Anterior cingulate cortex (tissue), 58 donors: ENCODE data around the gene PPM1B.
"Not testable (repeated sequence)": the region's sequence is repeated elsewhere in the genome, so short reads cannot be mapped to it uniquely, and the experiment has no call there.

Experiments used
- DNase-seq, 58 donors: peaks; one replicate each; lab custom pipeline; 2025; lab: John Stamatoyannopoulos, UW

PPM1B gene

DNA sequence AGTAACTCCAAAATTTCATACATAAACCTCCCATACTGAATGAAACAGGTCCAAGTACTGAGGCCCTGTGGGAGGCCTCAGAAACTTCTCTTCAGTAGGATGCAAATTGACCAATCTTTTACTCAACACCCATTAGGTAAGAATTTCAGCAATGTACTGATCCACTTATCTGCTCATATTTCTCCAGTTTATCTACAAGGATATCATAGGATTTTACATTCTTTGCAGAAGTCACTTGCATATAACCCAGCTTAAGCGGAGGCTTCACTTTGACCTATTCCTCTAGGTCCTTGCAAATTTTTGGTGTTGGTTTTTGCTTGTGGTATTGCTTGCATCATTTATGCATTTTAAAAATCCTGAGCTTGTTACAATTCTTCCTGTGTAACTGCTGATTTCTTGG is 77.8 kb downstream of the PPM1B start:
- no peak for DNase-seq

DNA sequence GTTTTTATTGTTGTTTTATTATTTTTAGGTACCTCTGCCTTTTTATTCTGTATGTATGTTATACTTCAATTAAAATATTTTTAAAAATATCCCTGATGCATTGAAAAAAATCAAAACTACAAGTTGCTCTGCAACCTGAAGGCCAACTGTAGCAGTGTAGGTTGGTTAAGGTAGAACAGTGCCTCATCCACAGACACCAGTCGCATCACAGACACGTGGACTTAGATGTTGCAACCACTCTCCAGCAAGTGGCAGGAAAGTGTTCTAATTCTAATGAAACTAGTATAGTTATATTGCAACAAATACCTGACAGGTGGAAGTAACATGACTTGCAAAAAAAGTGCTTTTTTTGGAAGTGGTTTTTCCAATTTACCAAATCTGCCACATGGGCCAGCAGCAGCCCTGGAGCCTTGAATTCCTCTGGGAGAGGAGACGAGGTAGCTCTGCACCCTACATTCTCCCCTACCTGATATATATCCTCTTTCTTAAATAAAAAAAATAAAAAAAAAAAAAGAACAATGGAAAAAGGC is 78.2 kb downstream of the PPM1B start:
- DNase-seq, result no peak

DNA sequence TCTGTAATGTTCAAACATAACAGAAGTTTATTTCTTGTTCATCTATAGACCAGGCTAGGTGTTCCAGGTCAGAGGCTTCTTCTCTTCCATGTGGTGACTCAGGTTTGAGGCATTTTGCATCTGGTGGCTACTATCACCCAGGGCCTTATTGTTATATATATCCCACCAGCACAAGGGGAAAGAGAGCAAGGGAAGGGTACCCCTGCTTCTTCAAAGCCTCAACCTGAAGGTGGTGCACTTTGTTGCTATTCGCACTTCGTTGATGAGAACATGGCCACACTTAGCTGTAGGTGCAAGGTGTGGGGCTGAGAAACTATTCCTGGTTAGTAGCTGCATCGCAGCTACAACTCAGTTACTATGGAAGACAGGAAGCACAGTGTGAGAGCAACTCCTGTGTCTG is 79.2 kb downstream of the PPM1B start:
- DNase-seq, result no peak

DNA sequence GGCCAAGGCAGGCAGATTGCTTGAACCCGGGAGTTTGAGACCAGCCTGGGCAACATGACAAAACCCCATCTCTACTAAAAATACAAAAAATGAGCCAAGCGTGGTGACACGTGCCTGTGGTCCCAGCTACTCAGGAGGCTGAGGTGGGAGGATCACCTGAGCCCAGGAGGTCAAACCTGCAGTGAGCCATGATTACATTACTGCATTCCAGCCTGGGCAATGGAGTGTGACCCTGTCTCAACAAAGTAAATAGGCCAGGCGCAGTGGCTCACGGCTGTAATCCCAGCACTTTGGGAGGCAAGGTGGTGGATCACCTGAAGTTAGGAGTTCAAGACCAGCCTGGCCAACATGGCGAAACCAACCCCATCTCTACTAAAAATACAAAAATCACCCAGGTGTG is 80.6 kb downstream of the PPM1B start:
- not testable (repeated sequence) for DNase-seq

DNA sequence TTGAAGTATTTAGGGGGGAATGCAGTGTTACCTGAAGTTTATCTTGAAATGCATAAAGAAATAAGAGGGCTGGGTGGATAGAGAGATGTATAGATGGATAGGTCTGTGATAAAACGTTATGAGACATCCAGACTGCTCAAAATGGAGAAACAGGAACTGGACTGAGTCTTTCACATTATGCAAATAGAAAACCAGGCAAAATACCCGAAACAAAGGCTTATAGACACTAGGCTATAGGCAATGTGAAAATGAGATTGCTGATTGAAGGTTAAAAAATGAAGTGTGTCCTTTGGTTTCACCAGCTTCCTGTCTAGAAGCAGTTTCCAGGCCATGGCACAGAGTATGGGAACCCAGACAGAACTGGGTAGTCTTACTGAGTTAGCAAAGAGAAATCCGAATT is 81.7 kb downstream of the PPM1B start:
- DNase-seq, result no peak

DNA sequence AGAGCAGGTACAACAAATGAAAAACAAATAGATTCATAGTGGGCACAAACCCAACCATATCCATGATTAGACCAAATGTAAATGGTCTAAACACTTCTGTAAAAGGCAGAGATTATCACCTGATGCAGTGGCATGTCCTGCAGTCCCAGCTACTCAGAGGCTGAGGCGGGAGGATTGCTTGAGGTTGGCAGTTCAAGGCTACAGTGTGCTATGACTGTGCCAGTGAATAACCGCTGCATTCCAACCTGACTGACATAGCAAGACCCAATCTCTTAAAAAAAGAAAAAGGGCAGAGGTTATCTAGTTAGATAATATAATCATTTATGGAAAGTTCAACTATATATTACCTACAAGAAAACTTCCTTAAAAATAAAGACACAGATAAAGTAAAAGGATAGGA is 85.3 kb downstream of the PPM1B start:
- no peak for DNase-seq

DNA sequence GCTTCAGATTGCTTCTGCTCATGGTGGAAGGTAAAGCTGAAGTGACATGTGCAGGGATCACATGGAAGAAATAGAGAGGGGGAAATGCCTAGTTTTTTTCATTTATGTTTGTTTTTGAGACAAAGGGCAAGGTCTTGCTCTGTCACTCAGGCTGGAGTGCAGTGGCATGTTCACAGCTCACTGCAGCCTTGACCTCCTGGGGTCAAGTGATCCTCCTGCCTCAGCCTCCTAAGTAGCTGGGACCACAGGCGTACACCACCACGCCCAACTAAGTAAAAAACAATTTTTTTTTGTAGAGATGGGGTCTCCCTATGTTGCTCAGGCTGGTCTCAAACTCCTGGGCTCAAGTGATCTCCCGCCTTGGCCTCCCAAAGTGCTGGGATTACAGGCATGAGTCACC is 87.0 kb downstream of the PPM1B start:
- not testable (repeated sequence) for DNase-seq

DNA sequence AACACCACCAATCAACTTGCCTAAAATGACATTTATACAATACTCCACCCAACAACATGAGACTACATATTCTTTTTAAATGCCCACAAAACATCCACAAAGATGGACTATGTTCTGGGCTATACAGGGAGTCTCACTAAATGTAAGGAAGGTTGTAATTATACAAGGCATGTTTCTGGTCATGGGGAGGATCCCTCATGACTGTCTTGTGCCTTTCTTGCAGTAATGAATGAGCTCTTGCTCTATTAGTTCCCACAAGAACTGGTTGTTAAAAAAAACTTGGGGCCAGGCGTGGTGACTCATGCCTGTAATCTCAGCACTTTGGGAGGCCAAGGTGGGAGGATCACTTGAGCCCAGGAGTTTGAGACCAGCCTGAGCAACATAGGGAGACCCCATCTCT is 89.1 kb downstream of the PPM1B start:
- not testable (repeated sequence) for DNase-seq

DNA sequence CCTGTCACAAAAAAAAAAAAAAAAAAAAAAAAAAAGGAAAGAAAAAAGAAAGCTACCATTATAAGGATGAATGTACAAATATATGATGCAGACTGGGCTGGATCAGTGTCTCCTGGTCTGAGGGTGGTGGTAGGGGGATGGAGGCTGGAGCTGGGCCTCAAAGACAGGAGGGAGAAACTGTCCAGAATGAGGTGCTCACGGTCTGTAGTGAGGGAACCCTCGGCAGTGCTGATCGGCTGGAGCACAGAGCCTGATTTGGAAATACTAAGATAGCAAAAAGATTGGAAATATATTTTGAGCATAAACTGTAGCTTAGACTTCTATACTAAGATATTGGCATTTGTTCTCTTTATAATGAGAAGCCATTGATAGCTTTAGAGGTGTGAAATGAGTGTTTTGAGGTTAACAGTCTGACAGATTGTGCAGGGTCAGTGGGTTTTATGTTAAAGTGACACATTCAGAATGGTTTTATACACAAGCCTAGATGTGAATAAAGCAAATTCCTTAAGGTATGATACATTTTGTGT is 98.7 kb downstream of the PPM1B start:
- no peak for DNase-seq

DNA sequence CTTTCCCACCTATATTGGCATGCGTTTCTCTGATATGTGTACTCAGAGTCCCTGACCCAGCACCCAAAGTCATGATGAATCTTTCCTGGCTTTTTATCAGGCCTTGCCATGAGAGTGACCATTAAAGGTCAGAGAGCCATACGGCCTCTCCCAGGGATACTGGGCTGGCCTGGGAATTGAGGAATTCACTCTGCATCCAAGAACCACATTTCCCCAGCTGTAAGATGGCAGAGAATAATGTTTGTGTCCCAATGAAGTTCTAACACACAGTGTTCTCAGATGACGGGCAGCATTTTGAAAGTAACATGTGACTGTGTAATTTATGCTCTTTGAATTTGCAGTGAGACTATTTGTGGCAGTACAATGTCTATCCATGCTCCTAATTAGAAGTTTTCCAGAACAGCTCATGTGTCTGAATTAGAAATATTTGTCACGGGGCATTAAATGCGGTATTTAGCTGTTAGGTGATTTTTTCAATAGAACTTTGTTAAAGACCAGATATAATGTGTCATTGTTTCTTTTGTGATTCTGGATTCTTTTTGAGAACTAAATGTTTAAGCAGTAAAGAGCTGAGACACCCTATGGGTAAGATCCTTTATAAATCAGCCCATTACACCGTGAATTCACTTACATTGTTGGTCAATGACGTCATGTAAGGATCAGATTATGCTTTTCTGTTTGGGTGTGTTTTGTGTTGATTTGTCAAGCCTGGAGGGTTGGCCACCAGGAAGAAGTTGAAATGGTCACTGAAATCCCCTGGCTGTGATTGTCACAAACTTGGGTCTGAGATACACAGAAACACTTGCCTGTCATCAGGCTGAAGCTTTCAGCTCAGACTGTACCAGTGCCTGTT is 99.3 kb downstream of the PPM1B start:
- peak in 11 of 58 donors; percentile 3 to 55 (median 15) for DNase-seq

DNA sequence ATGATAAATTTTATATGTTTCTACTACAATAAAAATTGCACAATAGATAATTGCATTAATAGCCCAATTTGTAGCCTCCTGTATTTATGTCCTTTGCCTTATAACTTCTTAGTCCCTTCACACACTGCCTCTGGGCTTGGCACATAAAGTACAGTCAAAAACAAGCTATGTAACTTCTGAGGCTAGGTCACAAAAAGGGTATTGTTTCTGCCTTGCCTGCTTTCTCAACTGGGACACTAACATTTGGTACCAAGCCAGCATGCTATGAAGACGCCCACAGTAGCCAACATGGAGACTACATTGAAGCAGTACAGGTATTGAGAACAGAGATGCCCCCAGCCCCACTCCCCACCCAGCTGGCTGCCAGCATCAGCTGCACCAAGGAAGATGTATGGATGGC is 101.2 kb downstream of the PPM1B start:
- peak in 13 of 58 donors; percentile 4 to 69 (median 18) for DNase-seq

DNA sequence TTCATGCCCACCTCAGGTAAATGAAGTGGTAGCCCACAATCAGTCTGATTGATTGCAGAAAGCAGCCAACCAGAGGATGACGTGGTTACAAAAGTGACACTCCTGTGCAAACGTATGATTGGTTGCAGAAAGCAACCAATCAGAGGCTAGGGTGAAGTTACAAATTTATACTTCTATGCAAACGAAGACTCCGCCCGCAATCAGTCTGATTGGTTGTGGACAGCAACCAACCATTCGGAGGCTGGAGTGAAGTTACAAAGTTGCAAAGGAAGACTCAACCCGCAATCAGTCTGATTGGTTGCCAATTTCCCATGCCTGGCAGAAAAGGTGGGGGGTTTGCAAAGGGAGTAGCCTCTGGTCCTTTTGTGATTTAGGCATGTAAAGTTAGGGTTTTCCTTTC is 102.6 kb downstream of the PPM1B start:
- no peak for DNase-seq

DNA sequence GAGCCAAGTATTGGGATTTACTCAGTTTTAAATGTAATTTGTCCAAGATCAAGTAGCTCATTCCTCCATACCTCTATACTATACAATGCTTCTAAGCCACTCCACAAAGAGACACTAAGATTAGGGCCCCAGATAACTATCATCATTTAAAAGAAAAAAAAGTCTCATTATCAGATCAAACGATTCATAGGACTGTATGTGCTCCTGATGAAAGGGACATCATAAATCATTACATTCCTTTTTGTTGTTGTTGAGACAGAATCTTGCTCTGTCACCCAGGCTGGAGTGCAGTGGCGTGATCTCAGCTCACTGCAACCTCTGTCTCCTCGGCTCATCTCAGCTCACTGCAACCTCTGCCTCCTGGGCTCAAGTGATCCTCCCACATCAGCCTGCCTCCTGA is 104.4 kb downstream of the PPM1B start:
- DNase-seq, result no peak

DNA sequence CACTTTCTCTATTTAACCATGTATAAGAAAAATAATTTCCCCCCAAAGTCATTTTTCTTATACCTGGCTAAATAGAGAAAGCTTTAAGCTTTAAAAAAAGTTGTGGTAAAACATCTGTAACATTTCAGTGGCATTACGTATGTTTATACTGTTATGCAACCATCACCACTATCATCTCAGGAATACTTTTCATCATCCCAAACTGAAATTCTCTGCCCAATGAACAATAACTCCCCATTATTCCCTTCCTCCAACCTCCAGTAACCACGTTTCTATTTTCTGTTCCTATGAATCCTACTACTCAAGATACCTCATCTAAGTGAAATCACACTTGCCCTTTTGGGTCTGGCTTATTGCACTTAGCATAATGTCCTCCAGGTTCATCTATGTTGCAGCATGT is 104.9 kb downstream of the PPM1B start:
- DNase-seq, result no peak

DNA sequence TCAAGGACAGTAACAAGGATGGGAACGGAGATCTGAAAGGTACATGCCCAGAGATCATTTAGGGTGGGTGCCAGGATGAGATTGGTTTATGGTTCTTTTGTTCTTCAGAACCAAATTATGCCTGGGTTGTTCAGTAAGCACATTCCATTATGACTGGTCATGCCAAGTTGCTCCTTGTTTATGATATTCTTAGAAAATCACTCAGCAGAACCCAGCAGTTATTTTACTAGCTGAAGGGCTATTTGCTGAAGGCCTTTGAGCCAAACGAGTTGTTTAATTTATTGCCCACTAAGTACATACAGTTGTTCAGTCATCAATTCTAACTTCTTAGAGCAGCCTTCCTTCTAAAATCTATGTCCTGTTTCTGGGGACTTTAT is 107.2 kb downstream of the PPM1B start:
- no peak for DNase-seq

DNA sequence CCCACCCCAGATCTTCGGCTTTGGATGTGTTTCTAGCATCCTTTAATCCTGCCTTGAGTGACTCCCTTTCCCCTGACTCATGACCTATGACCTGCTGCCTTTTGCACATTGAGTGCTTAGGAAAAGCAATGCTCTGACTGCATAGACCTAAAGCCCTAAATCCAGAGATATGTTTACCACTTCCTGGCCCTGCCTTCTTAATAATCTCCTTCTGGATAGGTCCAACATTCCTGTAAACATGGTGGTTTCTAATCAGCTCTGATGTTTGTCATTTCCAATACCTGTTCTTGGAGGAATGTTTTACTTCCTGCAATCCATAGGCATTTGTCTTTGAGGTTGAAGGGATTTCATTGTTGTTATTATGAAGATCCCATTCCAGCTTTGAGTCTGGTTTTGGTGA is 108.9 kb downstream of the PPM1B start:
- DNase-seq, result no peak

DNA sequence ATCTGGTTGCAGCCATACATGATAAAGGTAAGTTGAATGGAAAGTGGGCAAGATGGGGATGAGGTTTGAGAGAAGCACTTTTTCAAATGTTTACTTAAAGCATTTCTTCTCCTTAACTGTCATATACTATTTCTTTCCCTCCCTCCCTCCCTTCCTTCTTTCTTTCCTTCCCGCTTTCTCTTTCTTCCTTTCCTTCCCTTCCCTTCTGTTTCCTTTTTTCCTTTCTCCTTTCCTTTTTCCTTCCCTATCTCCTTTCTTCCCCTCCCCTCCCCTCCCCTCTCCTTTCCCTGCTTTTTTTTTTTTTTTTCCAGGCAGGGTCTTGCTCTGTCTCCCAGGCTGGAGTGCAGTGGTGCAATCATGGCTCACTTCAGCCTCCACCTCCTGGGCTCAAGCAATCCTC is 112.2 kb downstream of the PPM1B start:
- DNase-seq, result no peak
